GM21381 (cell line): ENCODE data around the gene PPFIA4.

Source experiments
- ATAC-seq: cut with Tn5 transposase; IDR thresholded peaks from one replicate; pipeline ENCODE4 v1.9.1; 2021; ENCODE audit warnings: mild to moderate bottlenecking, moderate library complexity; ENCODE audit not compliant: unreplicated experiment

Gene PPFIA4

GRCh38 chr1:203098445-203098844 is 72.2 kb downstream of the PPFIA4 start:
- ATAC-seq, result no peak

GRCh38 chr1:203098914-203099520 is 72.7 kb downstream of the PPFIA4 start:
- no peak for ATAC-seq

GRCh38 chr1:203099805-203100515 is 73.7 kb downstream of the PPFIA4 start:
- ATAC-seq, result no peak

- no peak for ATAC-seq
These were observed 74.2 kb downstream of the PPFIA4 start for GRCh38 chr1:203100516-203100869.

GRCh38 chr1:203101813-203102634 is 75.7 kb downstream of the PPFIA4 start:
- no peak for ATAC-seq

GRCh38 chr1:203103216-203103615 is 76.9 kb downstream of the PPFIA4 start:
- no peak for ATAC-seq

- no peak for ATAC-seq
These were observed 77.7 kb downstream of the PPFIA4 start for GRCh38 chr1:203103829-203104495.

GRCh38 chr1:203104789-203105390 is 78.6 kb downstream of the PPFIA4 start:
- ATAC-seq, result no peak

GRCh38 chr1:203112475-203112874 is 86.2 kb downstream of the PPFIA4 start:
- ATAC-seq, result no peak

GRCh38 chr1:203113308-203113707 is 87.0 kb downstream of the PPFIA4 start:
- no peak for ATAC-seq

GRCh38 chr1:203114202-203114601 is 87.9 kb downstream of the PPFIA4 start:
- no peak for ATAC-seq

GRCh38 chr1:203116091-203116820 is 90.0 kb downstream of the PPFIA4 start:
- ATAC-seq, result no peak

GRCh38 chr1:203117611-203118575 is 91.6 kb downstream of the PPFIA4 start:
- no peak for ATAC-seq

GRCh38 chr1:203120325-203121153 is 94.2 kb downstream of the PPFIA4 start:
- ATAC-seq, result no peak

- ATAC-seq, result no peak
These were observed 95.1 kb downstream of the PPFIA4 start for GRCh38 chr1:203121186-203122015.

- ATAC-seq, result no peak
These were observed 95.9 kb downstream of the PPFIA4 start for GRCh38 chr1:203122159-203122558.

- no peak for ATAC-seq
These were observed 97.7 kb downstream of the PPFIA4 start for GRCh38 chr1:203124011-203124410.
